ENCODE results near the gene SLC35A2.

The SLC35A2 gene

DNA sequence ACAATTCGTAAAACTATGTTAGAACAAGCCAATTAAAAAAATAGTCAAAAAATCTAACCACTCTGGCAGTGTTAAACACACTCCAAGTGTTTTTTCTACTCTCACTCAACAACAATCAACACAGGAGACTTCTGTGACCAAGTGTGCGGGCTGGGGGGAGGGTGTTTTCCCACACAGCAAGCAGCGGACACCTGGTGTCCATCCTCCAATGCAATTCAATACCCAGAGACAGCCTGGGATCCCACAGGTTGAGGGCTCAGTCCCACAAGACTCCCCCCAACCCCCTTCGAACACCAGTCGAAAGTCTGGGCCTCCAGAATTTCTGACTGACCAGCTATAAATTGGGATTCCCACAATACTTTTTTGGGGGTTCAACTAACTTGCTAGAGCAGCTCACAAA is 15.7 kb upstream of the SLC35A2 start:
- no peak for DNase-seq

DNA sequence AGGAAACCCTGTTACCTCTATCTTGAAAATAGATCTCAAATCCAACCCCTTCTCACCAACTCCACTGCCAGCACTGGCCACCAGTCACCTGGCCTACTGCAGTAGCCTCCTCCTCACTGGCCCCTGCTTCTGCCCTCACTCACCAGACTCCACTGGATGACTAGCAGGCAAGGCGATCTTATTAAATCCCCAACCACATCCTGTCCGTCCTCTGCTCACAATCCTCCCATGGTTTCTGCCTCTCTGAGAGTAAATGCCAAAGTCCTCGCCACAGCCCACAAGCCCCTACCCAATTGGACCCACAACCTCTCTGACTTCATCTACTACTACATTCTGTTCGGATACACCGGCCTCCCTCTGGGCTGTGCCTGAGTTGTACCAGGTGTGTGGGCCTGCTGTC is 12.8 kb upstream of the SLC35A2 start:
- DNase-seq, result no peak

DNA sequence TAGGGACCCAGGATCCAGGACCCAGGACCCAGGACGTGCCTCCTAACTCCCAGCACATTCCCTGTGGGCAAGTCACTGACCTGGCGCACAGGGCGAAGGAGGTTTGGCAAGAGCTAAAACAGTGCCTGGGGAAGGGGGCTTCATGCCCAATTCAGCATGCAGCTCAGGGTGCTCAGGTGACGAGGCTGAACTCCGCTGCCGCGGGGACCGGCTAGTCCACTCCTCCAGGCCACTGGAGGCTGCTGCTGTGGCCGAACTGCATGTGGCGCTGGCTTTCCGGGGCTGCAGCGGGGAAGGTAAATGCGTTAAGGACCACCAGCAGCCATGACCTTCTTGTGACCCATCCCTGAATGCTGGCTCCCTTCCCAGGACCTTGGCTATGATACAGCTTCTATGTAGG is 12.3 kb upstream of the SLC35A2 start:
- no peak for DNase-seq

DNA sequence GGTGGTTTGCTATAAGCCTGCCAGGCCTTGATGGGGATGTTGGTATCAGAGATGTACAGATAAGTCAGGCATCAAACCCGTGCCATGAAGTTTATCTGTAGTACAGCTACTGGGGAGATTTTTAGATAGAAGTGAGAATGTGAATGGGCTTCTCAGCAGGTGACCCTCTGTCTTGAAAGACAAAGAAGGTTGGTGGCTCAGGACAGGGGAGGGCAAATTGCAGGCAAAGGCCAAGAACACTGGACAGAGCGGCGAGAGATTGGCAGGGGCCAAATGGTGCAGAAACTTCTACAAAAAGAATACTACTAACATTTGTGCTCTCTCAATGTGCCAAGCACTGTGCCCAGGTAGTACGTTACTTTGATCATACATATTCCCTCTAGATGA is 9.3 kb upstream of the SLC35A2 start:
- no peak for DNase-seq

DNA sequence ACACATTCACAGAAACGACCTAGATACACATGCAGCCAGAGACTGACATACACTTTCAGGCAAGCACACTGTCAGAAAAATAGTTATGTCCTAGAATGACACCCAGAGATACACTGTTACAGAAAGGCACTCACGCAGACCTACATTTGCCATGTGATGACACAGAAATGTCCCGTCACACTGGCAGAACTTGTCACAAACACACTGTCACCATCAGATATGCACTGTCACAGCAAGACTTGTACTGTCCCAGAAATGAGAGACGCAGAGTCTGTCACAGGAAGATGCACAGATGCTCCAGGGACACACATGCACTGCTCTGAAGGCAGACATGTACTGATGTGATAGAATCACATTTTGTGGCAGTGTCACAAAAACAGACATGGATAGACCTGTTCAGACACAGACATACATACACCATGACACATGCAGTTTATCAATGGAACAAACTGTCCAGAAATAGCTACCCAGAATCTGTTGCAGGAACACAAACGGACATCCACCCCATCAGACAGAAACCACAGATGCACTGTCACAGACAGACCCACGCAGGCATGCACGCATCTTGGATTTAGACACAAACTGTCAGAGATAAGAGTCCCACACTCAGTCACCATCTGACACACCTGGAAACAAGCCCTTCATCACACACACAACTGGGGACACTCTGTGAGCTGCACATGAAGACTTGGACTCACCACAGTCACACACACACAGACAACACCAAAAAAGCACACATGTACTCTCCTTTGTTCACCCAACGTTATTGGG is 8.7 kb upstream of the SLC35A2 start:
- peak; percentile 51 for DNase-seq

DNA sequence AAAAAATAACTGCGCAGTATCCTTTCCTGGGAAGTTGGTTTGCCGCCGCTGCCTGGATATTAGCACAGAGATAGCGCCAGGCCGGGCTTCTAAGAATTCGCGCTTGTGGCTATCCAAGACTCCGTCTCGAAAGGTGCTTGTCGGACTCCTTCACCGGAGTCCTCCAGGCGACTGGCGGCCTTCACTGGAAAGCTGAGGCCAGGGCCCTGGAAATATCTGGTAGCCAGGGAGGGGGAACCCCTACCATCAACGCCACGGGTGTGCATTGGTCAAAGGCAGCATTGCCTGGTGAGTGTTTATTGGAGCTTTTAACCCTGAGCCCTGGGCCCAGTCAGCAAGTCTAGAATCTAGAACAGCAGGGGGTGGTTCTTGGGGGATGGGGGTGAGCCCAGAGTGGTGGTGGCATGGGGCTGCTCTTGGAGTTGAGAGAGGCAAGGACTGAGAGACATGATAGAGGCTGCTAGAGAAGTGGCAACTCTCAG is 8.0 kb upstream of the SLC35A2 start:
- peak; percentile 54 for DNase-seq

DNA sequence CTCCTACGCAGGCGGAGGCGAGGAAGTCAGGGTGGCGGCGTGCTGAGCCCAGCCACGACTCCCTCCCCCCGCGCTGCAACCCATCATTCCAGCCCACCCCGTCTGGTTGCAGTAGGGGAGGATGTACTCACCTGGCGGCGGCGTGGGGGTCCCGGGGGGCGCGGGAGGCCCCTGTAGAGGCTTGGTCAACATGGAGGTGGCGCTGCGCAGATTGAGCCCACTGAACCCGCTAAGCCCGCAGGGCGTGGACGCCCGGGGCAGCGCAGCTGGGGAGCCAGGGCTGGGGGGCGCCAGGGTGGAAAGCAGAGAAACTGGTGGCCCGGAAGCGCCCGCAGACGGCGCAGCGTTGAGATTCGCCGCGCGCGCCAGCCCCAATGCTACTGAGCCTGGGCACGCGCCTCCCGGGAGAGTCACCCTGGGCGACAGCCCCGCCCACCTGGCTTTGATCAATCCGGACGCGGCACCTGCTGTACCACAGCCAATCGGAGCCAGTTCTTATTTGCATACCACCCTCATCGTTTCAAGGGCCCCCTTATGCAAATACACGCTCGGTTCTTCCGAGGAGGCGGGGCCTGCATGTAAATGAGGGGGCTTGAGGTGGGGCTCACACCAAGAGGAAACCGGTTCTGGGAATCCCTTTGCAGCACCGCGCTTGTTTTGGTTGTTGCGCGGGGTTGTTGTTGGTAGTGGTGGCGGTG is 7.3 kb upstream of the SLC35A2 start, which contains the start of gene PIM2:
Gene PIM2 (minus strand): TSS at position 382 of the 698 bp plus-strand sequence. CDS start 190 bp downstream, at position 192.
- peak; percentile 90 for DNase-seq

DNA sequence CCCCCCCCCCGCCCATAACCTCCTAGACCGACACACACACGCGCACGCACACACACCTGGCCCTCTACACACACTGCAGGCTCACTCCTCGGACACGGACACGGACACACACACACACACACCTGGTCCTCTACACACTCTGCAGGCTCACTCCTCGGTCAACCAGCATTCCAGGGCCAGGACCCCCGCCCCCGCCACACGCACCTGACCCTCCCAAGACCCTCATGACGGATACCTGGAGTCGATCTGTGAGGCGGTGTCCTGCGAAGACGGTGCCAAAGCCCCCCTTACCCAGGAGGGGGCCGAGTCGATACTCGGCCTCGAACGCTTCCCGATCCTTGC is 6.8 kb upstream of the SLC35A2 start:
- no peak for DNase-seq

DNA sequence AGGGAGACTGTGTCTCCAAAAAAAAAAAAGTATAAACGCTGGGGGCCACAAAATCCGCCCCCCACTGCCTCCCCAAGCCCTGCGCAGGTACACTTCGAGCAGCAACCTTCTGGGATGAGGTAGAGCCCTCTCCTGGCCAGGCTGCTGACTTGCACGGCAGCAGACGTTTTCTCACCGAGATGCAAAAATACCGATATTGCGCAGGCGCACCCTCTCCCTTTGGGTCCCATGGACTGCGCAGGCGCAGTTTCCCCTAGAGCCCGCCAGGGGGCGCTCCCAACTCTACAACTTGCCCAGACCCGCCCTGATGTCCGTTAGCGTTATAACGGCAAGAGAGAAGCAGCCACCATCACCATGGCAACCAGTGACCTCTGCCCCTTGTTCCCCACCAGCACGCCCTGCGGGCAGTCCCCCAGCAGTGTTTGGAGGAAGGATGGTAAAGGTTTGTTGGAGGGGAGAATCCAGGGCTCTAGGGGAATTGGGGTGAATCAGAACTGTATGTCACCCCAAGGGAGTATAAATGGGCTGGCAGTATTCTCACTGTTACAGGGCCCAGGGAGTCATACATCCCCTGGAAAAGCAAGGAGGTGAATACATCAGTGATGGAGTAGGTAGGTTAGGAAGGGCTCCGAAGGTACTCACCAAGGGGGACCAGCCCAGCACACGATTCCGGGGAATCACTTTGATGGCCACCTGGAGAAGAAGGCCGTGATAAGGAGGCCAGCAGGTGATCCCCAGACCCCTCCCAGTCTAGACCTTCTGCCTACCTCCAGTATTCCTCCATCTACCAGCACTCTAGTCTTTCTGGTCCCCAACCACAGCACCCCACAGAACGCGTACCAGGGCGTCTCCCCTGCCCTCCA is 5.9 kb upstream of the SLC35A2 start:
- DNase-seq, result peak; percentile 87

DNA sequence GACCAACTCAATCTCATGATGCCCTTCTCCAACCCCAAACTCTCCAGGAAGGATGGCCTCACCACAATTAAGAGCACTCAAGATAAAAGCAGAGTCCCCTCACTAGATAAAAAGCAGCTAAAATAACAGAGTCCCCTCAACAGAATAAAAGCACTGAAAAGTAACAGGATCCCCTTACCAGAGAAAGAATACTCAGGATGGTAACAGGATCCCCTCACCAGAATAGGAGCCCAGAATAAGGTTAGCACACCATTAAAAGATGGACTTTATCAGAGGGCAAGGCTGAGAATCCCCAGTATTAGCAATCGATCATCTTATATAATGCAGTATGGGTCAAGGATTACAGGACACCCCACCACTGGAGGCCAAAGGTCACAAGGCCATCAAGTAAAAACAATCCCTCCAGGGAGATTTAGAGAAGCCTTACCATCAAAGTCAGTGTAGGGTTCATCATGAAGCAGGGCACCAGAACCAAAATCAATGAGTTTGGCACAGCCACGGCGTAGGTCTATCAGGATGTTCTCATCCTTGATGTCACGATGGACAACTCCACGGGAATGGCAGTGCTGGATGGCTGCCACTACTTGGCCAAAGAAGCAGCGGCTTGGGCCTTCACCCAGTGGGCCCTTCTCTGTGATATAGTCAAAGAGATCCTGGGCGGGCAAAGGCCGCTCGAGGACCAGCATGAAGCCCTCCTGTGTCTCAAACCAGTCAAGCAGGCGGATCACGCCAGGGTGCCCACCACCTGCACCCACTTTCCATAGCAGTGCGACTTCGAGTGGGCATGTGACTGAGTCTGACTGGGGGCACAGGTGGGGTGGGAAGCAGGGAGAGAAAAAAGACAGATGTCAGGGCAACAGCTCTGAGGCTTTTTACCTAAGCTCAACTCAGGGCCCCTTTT is 3.4 kb upstream of the SLC35A2 start:
- no peak for DNase-seq

DNA sequence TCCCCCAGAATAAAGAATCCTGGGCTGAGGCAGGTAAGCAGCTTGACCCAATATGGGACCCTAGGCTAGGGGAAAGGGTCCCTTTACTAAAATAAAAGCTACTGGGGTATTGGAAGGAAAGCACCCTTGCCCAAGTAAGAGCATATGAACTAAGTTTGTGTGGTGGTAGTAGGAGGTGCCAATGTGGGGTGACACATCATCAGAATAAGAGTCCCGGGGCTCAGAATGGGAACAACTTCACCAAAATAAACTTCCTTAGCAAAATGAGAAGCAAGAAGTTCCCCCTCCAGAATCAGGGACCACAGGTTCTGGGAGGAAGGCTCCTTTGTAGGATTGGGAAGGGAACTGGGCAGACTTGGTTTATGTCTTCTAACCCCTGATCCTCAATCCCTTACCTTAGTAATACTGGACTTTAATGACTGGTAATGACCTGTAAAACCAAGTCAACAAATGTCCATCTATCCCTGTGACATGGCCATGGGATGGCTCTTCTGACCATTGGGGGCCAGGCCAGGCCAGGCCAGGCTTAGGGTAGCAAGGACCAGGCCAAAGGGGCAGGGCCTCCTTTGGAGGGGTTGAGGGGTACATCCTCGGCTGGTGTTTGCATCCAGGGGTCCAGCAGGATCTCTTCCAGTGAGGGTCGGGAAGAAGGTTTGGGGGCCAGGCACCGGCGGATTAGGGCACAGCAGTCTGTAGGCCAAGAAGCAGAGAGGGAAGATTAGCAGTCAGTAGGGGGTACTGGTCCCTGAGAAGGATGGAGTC is 2.3 kb upstream of the SLC35A2 start:
- DNase-seq, result no peak

DNA sequence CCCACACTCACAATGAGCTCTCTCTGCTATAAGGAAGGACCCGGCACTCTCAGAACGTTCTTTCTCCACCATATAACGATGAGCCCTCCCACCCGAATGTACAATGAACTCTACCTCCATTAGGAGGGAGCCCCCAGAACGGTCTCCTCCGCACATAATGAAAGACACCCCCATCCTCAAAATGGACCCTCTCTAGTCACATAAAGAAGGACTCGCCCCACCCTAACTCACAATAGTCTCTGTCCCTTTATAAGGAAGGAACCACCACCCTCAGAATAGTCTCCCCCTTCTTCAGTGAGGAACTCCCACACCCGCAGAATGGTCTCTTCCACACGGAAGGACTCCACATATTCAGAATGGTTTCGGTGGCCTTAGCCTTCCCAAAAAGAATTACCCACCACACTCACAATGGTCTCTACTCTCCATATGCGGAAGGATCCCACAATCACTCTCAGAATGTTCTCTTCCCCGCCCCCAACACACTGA is 477 bp downstream of the SLC35A2 start:
- DNase-seq, result no peak

DNA sequence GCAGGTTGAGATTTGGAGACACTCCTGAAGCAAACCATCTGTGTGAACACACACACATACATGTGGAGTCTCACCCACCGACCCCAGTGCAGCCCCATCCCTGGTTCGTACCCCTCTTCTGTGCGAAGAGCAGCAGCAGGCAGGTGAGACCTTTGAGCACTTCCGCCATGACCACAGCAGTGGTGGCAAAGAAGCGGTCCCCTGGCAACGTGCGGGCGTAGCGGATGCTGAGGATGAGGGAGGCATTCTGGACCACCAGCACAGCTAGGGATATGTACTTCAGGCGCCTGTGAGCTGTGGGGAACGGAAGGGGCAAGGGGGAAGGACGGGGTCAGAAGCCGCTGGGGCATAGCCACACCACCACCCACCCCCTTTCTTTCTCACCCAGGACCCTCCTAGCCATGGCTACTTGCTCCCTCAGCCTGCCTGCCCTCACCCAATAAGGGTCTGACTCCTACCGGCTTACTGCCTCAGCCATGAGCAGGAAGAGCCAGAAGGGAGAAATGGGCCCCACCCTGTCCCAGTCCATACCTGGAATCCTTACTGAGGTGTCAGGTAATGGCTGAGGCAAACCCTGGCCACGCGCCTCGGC is 1.6 kb downstream of the SLC35A2 start:
- DNase-seq, result no peak

DNA sequence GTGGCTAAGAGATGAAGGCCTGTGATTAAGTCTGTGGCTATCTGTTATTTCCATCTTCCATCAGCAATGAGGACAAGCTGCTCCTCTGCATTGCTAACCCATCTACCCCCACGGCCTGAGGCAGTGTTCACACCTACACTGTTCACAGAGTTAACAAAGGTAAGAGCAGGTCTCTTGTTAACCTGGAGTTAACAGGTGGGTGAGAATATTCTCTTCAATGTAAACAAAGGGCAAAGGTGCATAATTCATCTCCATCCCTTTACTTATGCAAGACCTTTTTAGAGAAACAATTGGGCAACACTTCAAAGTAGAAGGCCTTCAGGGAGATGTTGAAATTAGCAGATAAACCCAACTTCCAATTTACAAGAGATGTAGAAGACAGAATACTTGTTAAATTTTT is 2.8 kb downstream of the SLC35A2 start:
- DNase-seq, result no peak

DNA sequence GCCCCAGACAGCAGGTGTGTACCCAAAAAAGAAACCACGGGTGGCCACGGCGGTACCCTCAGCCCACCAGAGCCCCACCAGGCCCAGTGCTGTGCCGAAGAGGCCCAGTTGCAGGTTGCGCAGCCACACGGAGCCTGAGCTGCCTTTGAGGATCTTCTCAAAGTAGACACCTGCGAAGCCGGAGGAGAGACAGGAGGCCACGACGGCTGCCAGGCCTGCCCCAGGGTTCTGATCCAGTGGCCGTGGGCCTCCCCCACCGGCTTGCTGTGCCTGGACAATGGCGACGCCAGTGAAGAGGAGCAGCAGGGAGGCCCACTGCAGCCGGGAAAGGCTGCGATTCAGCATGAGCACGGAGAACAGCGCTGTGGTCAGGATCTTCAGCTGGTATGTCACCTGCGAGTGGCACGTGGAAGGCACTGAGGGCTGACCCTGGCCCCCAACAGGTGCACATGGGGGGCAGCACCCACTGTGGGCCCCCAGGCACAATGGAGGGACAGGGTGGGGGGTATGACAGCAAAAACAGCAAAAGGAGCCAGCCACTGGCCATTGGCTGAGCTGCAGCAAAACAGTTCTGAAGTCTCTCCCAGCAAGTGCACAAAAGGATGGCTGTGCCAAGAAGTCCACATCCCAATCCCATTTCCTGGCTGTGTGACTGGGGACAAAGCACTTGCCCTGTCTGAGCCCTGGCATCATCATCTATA is 6.2 kb downstream of the SLC35A2 start:
- DNase-seq, result no peak

DNA sequence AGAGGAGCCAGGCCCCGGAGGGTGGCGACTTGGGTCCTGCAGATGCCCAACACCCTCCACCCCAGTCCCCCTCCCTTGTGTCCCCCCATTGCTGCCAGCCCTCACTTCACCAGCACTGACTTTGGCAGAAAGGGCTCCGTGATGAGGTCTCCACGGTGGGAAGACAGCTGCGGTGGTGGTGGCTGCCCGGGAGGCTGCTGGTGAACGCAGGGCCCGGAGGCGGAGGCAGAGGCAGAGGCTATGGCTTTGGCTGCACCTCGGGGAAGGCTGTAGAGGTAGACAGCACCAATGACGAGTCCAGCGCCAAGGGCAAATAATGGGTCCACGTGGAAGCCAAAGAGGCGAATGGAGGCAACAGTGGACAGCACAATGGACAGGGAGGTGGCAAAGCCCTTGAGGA is 6.8 kb downstream of the SLC35A2 start:
- DNase-seq, result no peak

DNA sequence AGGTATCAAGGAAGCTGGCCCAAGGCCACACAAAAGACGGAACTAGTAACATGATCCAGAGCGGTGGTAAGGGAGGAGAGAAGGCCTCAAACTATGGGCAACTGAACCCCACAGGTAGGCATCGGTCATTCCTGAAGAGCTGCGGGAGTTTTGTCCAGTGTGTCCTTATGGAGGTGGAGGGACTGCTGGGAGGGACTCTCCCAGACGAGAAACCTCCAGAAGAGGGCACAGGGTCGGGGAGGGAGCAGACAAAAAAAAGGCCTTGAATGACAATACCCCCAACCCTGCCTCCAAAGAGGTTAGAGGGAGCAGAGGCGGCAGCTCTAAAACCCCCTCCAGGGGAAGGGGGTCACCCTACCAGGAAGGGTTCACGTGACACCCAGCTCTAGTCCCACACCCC is 7.3 kb downstream of the SLC35A2 start:
- DNase-seq, result no peak

DNA sequence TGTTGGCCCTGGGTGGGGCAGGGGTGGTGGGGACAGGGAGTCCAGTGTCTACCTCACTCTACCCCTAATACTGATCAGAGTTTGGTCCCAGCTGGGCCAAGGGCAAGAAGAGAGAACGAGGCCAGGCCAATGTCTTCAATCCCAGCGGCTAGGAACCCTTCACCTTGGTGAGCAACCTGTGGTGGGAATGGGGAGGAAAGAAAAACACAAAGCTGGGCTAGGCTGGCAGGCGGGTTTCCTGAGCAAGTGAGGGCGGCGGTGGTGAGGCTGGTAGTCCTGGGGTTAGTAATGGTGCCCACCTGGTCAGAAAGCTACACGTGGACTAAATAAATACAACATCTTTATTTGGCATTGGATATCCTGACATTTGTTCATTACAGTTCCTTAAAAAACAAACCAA is 8.2 kb downstream of the SLC35A2 start:
- no peak for DNase-seq

DNA sequence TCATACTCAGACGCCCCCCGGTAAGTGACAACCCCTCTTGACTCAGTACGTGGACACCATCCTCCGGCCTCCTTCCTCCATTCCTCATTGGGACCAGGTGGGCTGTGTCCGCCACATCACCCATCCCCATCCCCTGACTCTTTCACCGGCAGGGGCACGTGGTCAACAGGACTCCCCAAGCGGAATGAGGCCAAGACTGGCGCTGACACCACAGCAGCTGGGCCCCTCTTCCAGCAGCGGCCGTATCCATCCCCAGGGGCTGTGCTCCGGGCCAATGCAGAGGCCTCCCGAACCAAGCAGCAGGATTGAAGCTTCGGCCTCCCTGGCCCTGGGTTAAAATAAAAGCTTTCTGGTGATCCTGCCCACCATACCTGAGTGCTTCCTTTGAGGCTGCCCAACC is 8.7 kb downstream of the SLC35A2 start:
- no peak for DNase-seq

DNA sequence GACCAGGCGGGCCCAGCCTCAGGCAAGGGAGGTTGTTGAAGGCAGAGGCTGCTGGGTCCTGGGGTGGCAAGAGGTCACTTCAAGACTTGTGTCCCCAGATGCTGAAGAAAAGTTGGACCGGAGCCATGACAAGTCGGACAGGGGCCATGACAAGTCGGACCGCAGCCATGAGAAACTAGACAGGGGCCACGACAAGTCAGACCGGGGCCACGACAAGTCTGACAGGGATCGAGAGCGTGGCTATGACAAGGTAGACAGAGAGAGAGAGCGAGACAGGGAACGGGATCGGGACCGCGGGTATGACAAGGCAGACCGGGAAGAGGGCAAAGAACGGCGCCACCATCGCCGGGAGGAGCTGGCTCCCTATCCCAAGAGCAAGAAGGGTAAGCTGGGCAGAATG is 9.3 kb downstream of the SLC35A2 start:
- DNase-seq, result no peak

Measured in stimulated activated CD8-positive, alpha-beta memory T cell treated with anti-CD3 and anti-CD28 coated beads, Interleukin-4, amount 100 ng/mL, for 48 hours (primary cell).